HG03103 (cell line): ENCODE results near the gene RETREG1.
"Not testable (repeated sequence)": the region's sequence is repeated elsewhere in the genome, so short reads cannot be mapped to it uniquely, and the experiment has no call there.

Experiments used
- ATAC-seq: cut with Tn5 transposase; IDR thresholded peaks from one replicate; pipeline ENCODE4 v1.9.1; 2021; ENCODE audit warnings: low read depth; ENCODE audit not compliant: unreplicated experiment

RETREG1 gene

DNA sequence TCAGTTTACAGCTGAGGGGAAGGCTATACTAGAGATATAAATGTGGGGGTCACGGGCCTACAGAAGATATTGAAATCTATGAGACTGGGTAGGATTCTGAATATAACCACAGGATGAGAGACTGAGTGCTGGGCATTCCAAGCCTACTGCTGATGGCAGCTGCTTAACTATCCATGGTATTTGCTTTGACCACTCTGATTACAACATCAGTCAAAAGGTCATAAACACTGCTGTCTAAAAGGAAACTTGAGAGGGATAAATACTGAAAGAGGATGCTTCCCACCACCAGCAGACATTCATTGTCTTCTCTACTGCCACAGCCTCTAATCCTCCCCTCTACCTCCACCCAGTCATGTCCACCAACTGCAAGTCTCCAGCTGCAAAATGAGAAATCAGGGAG lies 155.0 kb downstream of the RETREG1 start:
- ATAC-seq = no peak

DNA sequence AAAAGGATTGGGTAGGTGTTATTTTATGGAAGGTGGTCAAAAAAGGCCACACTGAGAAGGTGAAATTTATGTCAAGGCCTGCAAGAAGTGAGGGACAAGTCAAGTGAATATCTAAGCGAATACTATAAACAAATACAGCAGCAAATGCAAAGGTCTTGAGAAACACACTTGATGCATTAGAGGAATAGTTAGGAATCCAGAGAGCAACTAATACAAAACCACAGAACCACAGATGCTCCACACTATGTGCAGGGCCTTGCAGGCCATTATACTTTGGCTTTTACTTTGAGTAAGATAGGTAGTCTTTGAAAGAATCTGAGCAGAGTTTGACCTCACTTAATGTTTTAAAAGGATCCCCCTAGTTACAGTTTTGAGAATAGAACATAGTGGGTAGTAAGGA lies 155.8 kb downstream of the RETREG1 start:
- no peak for ATAC-seq

DNA sequence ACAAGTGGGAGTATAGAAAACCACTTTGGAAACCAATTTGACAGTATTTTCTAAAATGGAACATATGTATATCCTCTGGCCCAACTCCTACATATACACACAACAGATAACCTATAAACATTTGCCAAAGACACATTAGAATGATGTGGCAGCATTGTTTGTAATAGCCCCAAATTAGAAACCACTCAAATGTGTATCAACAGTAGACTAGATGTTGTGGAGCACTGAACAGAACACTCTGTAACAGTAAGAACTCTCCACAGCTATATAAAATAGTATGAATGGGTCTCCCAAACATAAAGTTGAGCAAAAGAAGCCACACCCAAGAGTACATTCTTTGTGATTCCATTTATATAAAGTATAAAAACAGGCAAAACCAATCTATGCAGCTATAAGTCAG lies 157.3 kb downstream of the RETREG1 start:
- no peak for ATAC-seq

DNA sequence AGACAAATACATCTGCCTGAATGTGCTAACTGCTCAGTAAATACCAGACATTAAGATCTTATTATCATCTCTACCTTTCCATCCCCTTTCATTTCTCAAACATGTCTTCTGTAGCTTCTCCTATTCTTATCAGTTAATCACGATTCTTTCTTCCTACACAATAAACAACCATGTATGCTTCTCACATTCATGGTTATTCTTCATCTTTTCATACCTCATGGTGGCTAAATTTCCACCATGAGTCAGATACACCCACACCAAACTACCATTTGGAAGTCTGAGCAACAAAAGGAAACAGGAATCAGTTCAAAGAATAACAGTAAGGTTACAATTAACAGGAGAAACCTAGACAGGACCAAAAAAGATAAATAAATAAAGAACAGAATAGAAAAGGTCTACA lies 158.9 kb downstream of the RETREG1 start:
- no peak for ATAC-seq

DNA sequence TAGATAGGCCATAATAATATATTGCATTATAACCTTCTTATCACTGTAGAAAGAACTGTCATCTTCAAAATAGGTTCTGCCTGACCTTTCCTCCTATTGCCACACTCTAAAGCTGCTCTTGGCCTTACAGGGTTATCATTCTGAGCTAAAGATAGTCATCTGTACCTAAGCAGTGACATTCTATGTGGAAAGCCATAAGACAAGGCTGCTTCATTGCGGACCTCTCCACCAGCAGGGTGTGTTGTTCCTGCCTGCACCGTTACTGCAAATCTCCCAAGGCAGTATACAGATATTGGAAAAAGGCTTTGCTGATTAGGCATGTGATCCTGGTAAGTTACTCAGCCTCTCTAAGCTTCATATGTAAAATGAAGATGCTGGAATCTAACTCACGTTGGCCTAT lies 159.3 kb downstream of the RETREG1 start:
- ATAC-seq = no peak

DNA sequence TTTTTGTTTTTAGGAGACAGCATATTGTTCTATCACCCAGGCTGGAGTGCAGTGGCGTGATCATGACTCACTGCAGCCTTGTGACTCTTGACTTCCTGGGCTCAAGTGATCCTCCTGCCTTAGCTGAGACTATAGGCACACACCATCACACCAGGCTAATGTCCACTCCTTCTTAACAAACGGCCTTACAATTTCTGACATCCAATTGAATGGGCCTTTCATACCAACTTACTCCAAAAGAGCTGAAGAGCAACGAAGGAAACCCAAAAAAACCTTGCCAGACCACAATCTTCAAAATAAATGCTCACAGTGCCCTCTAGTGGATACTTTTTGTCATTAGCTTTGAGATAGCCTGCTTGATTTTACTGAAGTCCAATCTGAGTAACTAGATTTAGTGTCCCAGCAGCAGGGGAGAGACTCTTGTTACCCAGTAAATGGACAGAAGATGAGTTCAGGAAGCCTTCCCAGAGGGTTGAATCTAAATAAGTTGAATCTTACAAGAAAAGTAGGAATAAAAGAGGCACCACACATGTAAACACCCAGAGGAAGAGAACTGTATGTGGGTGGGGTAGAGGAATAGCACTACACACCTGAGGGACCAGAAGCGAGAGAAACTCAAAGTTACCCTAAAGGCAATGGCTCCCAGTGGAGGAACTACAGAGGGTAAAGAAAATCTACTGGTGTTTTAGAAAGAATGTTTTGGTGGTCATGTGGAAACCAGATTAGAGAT lies 160.5 kb downstream of the RETREG1 start:
- ATAC-seq = peak; percentile 72

DNA sequence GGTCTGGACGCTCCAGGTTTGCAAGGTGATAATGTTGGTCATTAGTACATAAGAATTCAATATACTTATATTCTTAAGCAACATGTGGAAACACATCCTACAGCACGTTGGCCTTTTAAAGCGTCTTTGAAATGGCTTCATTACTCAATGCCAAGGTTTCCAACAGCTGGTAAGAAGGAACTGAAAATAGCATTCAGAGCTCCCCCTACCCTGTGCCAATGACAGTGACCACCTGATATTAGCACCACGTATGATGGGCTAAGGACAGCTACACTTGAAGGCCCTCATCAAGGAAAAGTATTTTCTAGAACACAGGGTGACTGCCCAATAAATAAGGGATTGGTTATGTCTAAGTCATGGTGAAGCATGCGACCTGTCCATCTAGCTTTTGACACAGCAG lies 161.1 kb downstream of the RETREG1 start:
- ATAC-seq = no peak

DNA sequence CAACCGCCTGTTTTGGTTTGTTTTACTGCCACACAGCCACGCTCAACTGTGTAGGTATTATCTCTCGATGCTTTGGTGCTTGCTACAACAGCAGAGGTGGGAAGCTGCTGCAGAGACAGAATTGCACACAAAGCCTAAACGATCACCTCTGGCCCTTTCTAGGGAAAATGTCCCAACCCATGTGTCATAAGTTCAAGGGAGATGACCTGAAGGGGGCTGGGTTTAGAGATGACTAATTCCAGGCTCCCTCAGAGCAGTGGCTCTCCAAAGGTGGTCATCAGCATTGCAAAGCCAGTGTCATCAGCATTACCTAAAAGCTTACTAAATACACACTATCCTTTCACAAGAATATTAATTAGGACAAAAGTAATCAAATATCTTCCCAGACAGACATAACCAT lies 162.1 kb downstream of the RETREG1 start:
- no peak for ATAC-seq

DNA sequence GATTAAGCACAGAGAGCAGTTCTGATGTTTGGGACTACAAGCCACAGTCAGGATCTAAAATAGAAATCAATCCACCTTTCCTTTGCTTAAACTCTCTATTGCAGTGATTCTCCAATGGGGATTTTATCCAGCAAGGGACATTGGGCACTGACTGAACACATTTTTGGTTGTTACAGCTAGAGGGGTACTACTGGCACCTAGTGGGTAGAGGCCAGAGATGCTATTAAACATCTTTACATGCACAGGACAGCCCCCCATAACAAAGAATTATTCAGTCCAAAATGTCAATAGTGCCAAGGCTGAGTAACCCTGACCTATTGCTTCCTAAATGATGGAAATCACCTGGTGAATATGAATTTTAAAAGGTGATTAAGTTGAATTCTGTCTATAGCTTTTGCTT lies 163.2 kb downstream of the RETREG1 start:
- no peak for ATAC-seq

DNA sequence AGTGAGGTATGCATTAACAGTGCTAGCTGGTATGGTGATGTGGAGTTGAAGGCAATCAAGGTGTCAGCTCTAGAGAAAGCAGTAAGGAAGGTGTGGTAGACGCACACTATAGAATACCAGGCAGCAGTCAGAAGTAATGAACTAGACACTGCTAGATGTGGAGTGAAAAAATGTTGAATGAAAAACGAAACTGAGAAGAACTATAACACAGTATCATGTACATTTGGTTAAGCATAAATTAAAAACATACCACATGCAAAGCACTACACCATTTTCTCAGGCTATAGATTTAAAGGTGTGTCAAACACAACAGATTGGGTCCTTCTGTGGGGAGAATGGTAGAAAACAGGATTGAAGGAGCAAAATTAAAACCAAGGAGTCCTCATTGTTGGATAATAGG lies 166.6 kb downstream of the RETREG1 start:
- ATAC-seq = no peak

DNA sequence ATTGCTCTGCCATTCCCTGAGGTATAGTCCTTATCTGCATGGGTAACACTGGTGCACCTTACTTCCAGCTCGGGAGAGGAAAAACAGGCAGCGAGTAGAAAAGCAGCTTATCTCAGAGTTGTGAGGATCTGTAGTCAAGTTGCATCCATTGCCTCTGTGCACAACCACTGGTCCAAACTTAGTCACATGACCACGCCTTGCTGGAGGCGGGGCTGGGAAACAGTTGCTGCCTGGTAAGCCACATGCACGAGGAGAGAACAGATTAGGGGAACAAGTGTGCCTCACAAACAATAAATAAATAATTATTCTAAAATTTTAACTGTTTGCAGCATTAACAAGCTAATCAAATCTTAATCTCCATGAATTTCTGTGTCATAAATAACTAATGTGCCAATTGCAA lies 169.8 kb downstream of the RETREG1 start:
- ATAC-seq = no peak

DNA sequence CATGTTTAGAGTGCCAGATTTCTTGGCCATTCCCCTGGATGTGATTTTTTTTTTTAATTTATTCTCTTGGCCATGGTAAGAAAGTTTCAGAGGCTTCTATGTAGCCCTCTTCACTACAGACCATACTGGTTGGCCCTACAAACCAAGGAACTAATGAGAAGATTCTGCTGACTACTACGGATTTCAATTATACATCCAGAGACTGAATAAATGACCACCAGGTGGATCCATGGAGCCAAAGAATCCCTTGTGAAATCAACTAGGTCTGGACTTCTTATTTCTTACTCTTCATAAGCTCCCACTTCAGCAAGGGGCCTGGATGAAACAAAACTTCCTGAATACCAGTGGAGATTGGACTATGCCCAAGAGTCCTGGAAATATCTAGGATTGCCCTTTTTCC lies 178.8 kb downstream of the RETREG1 start:
- ATAC-seq = no peak

DNA sequence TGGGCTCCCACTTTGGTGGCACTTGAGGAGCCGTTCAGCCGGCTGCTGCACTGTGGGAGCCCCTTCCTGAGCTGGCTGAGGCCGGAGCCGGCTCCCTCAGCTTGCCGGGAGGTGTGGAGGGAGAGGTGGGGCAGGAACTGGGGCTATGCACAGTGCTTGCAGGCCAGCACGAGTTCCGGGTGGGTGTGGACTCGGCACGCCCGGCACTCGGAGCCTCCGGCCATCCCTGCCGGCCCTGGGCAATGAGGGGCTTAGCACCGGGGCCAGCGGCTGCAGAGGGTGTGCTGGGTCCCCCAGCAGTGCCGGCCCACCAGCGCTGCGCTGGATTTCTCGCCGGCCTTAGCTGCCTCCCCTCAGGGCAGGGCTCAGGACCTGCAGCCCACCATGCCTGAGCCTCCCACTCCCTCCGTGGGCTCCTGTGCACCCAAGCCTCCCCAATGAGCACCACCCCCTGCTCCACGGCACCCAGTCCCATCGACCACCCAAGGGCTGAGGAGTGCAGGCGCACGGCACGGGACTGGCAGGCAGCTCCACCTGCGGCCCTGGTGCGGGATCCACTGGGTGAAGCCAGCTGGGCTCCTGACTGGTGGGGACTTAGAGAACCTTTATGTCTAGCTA lies 180.6 kb downstream of the RETREG1 start:
- ATAC-seq = not testable (repeated sequence)

DNA sequence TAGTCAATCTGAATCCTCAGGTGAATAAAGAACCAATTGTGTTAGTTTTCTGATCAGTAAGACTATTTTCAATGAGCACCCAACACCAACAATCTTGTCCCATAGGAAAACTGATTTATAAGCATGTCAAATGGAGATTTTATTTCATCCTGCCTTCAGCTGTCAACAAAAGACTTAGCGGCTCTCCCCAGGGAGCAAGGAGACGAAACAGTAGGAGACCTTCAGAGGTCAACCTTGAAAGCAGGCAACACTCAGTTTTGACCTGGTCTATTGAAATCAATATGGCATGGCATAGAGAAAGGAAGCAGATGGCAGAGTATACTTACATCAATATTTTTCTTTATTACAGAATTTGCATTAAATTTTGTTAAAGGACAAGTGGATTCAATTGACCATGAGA lies 185.3 kb downstream of the RETREG1 start:
- no peak for ATAC-seq

DNA sequence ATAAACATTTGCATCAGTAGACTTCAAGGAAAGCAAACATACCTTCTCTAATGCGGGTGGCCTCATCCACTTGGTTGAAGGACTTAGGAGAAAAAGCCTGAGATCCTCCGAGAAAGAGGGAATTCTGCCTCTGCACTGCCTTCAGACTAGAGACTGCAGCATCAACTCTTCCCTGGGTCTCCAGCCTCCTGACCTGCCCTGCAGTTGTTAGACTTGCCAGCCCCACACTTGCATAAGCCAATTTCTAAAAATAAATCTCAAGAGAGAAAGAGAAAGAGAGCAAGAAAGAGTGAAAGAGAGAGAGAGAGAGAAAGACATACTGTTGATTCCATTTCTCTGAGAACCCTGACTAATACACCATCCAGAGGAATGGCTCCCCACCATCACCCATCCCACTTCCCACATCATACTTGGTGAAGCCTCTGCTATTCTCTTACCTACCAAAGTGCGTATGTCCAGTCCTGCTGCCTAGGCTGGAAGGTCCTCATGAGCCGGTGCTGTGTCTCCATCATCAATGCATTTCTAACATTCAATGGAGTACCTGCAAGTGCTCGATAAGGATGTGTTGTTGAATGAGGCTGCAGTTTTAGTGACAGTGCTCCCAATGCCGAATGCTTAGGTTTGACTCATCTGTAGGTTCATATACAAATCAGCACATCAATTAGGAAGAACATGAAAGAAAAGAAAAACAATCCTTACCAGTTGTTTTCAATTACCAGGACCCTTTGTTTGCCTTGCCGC lies 186.3 kb downstream of the RETREG1 start:
- ATAC-seq = no peak

DNA sequence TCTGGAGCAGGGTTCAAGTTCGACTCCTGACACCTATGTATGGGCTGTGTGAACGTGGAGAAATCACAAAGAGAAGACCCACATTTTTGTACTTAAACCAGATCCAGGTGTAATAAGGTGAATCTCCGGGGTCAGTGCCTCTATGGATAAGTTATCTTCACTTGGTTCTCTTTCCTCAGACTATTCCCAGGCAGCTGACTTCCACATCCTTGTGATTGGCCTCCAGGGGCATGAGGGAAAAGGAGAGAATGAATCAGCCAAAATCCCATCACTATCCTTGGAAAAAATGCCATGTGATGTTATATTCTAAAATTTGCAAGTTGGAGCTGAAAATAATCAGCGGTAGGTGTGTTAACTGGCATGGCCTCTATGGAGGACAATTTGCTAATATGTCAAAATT lies 188.4 kb downstream of the RETREG1 start:
- no peak for ATAC-seq

DNA sequence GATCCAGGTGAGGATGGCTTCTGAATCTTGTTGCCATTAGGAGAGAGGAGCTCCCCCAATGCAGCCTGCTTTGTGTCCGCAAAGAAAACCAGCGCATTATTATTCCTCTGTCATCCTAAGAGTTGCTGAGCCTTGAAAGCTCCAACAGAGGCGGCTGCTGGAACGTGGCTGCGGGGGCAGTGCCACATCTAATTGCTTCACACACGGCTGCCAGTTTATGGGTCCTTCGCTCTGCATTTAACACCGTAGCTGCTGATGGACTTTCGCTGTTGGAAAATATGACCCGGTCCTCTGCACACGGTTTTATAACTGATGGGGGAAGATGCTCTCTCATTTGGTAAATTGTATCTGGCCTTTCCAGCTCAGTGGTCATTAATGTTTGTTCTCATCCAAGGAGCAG lies 189.2 kb downstream of the RETREG1 start:
- no peak for ATAC-seq
